ENCODE measurements around the gene ADGRG3. TPM values are rescaled to one million over a fixed set of nuclear protein-coding genes. Genes with fewer than 3 reads are reported as not detected.

The ADGRG3 gene
- total RNA-seq, 1 donor from 2014 or later, result not detected

DNA sequence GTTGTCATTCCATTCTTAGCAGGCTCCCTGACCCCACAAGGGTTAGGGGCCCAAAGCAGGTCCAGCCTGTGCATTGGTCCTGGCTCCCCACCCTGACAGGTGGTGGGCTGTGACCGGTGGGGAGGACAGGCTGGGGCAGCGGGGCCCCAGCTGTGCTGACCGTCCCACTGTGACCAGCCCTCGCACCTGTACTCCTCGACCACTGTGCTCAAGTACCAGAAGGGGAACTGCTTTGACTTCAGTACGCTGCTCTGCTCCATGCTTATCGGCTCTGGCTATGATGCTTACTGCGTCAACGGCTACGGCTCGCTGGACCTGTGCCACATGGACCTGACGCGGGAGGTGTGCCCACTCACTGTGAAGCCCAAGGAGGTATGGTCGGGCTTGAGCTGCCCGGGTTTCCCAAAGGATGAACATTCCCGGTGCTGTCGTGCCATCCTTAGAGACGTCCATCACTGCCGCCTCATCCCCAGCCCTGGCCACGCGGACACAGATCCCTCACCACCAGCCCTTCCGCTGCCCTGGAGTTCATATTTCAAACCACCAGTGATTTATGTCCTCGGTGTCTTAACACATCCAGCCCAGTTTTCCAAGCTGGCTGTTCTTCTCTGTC is 33.8 kb downstream of the ADGRG3 start:
- Mint-ChIP-seq H3K4me3 (no peak overlapping the region), H3K27me3 (ENCODE audit: insufficient read depth, low read depth) (peaks cover 5% of the 10 kb centered on the region), H3K27ac (peak overlapping the region; percentile 48), H3K9me3 (no peaks in the 10 kb centered on the region), H3K4me1 (peaks cover 19% of the 10 kb centered on the region), H3K36me3 (no peaks in the 10 kb centered on the region)
- no peaks in the 10 kb centered on the region for H3K27me3 ChIP-seq
- H3K4me1 ChIP-seq, result peaks cover 13% of the 10 kb centered on the region
- no peak for DNase-seq (ENCODE audit: low spot score)
- no peak overlapping the region for H3K27ac ChIP-seq
- no peak overlapping the region for H3K4me2 ChIP-seq
- H3K4me3 ChIP-seq, result no peak overlapping the region
- H3K9ac ChIP-seq, result no peak overlapping the region
- H3K79me2 ChIP-seq (ENCODE audit: low read depth), result no peaks in the 10 kb centered on the region
- no peaks in the 10 kb centered on the region for H3K9me3 ChIP-seq (ENCODE audit: low read depth)
- H2AFZ ChIP-seq (replicated peaks), result no peak overlapping the region
- H3F3A ChIP-seq (ENCODE audit: low read depth), result no peaks in the 10 kb centered on the region
- TF ChIP-seq, protein P1, sequence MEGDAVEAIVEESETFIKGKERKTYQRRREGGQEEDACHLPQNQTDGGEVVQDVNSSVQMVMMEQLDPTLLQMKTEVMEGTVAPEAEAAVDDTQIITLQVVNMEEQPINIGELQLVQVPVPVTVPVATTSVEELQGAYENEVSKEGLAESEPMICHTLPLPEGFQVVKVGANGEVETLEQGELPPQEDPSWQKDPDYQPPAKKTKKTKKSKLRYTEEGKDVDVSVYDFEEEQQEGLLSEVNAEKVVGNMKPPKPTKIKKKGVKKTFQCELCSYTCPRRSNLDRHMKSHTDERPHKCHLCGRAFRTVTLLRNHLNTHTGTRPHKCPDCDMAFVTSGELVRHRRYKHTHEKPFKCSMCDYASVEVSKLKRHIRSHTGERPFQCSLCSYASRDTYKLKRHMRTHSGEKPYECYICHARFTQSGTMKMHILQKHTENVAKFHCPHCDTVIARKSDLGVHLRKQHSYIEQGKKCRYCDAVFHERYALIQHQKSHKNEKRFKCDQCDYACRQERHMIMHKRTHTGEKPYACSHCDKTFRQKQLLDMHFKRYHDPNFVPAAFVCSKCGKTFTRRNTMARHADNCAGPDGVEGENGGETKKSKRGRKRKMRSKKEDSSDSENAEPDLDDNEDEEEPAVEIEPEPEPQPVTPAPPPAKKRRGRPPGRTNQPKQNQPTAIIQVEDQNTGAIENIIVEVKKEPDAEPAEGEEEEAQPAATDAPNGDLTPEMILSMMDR (IDR thresholded peaks at IDR 0.05), result no peak
- TF ChIP-seq EZH2 (IDR thresholded peaks at IDR 0.05) (no peak), EZH2phosphoT487 (IDR thresholded peaks at IDR 0.05) (no peak)
- no peaks in the 10 kb centered on the region for H4K20me1 ChIP-seq (ENCODE audit: low read depth)
- H3K36me3 ChIP-seq, result no peaks in the 10 kb centered on the region

DNA sequence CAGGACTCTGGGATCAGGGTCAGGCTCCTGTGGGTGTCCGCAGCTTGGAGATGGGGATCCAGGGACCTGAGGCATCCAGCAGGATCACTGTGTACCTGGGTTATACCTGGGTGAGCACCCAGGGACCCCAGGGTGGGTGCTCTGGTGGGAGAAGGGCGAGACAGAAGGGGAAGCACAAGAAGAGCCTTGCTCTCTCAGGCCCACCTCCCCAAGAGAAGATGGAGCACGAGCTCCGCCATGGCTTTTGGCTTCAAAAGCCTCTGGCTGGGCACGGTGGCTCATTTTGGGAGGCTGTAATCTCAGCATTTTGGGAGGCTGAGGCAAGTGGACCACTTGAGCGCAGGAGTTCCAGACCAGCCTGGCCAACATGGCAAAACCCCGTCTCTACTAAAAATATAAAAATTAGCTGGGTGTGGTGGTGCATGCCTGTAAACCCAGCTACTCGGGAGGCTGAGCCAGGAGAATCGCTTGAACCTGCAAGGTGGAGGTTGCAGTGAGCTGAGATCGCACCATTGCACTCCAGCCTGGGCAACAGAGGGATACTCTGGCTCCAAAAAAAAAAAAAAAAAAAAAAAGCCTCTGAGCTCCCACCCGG is 35.4 kb downstream of the ADGRG3 start:
- Mint-ChIP-seq H3K4me1 (peaks cover 19% of the 10 kb centered on the region), H3K9me3 (no peaks in the 10 kb centered on the region), H3K27me3 (ENCODE audit: insufficient read depth, low read depth) (peaks cover 3% of the 10 kb centered on the region), H3K4me3 (no peak overlapping the region), H3K27ac (no peak overlapping the region), H3K36me3 (no peaks in the 10 kb centered on the region)
- Histone ChIP-seq H3F3A (ENCODE audit: low read depth) (no peaks in the 10 kb centered on the region), H3K9ac (no peak overlapping the region), H3K4me1 (peaks cover 13% of the 10 kb centered on the region), H4K20me1 (ENCODE audit: low read depth) (no peaks in the 10 kb centered on the region), H2AFZ (replicated peaks) (no peak overlapping the region), H3K4me2 (no peak overlapping the region), H3K27me3 (no peaks in the 10 kb centered on the region), H3K36me3 (no peaks in the 10 kb centered on the region), H3K79me2 (ENCODE audit: low read depth) (no peaks in the 10 kb centered on the region), H3K4me3 (no peak overlapping the region), H3K27ac (no peak overlapping the region), H3K9me3 (ENCODE audit: low read depth) (no peaks in the 10 kb centered on the region)
- DNase-seq (ENCODE audit: low spot score), result no peak
- TF ChIP-seq EZH2 (IDR thresholded peaks at IDR 0.05) (no peak), EZH2phosphoT487 (IDR thresholded peaks at IDR 0.05) (no peak)
- TF ChIP-seq, protein P1 (IDR thresholded peaks at IDR 0.05), result no peak

DNA sequence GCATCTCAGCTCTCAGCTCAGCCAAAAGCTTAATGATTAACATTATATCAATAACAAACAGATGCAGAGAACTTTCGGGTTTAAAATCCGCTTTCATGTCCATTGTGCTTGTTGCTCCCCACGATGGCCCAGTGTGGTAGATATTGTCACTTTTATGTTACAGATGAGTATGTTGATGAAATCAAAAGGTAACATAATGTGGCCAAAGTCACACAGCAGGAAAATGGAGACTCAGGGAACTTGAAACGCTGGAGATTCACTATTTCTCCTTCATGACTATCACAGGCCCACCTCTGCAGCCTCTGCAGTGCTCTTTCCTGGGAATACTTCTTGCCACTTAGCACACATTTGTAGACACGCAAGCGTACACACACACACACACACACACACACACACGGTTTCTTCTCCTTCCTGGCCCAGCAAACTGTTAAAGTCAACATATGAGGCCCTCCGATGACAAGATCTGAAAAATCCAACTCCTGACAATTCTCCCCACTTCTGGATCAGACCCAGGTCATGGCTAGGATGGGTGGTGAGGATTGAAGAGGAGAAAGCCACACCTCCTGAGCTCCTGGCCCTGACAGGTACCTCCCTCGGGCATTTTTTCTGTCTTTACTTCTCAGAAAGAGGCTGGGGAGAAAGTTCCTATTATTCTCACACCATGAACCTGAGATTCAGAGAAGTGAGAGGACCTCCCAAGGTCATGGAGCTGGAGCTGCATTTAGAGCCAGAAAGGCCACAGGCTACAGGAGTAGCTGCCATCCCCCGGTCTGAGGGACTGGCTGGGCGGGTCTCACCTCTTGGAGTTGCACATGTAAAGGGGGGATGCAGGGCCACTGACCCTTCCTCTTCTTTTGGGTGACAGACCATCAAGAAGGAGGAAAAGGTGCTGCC is 36.2 kb downstream of the ADGRG3 start:
- Histone ChIP-seq H3F3A (ENCODE audit: low read depth) (no peaks in the 10 kb centered on the region), H3K79me2 (ENCODE audit: low read depth) (no peaks in the 10 kb centered on the region), H3K9me3 (ENCODE audit: low read depth) (no peaks in the 10 kb centered on the region), H3K4me1 (peaks cover 13% of the 10 kb centered on the region), H3K4me3 (no peak overlapping the region), H3K9ac (no peak overlapping the region), H3K36me3 (no peaks in the 10 kb centered on the region), H3K27me3 (no peaks in the 10 kb centered on the region), H4K20me1 (ENCODE audit: low read depth) (no peaks in the 10 kb centered on the region), H2AFZ (replicated peaks) (no peak overlapping the region), H3K27ac (no peak overlapping the region), H3K4me2 (no peak overlapping the region)
- Mint-ChIP-seq H3K27ac (no peak overlapping the region), H3K9me3 (no peaks in the 10 kb centered on the region), H3K27me3 (ENCODE audit: insufficient read depth, low read depth) (peaks cover 2% of the 10 kb centered on the region), H3K36me3 (no peaks in the 10 kb centered on the region), H3K4me1 (peaks cover 19% of the 10 kb centered on the region), H3K4me3 (no peak overlapping the region)
- no peak for TF ChIP-seq EZH2phosphoT487 (IDR thresholded peaks at IDR 0.05)
- TF ChIP-seq, protein P1 (IDR thresholded peaks at IDR 0.05), result no peak
- no peak for TF ChIP-seq EZH2 (IDR thresholded peaks at IDR 0.05)
- DNase-seq (ENCODE audit: low spot score), result no peak
